Hepatocyte (in vitro differentiated cells): ENCODE measurements around the gene YJU2. TPM values are rescaled to one million over a fixed set of nuclear protein-coding genes. Genes with fewer than 3 reads are reported as not detected.

Experiments
- DNase-seq: peaks from one replicate; pipeline ENCODE4 v3.0.0-alpha.2; 2016; ENCODE audit warnings: low spot score
- H2AFZ ChIP-seq: fragments of 200-600 bp; sonication (generic); 2 replicates; pipeline ENCODE4 v1.6.0; 2016; ENCODE audit warnings: antibody characterized with exemption, mild to moderate bottlenecking
- H3K27ac ChIP-seq: fragments of 200-600 bp; sonication (generic); 2 replicates; pipeline ENCODE4 v1.5.1; 2016; ENCODE audit warnings: mild to moderate bottlenecking
- H3K27me3 ChIP-seq: fragments of 200-600 bp; sonication (generic); 2 replicates; pipeline ENCODE4 v1.6.1; 2016
- H3K36me3 ChIP-seq: fragments of 200-600 bp; sonication (generic); replicated peaks from 2 replicates; pipeline ENCODE4 v1.5.1; 2016; ENCODE audit warnings: low read depth; ENCODE audit not compliant: insufficient read depth
- H3K4me1 ChIP-seq: fragments of 200-600 bp; sonication (generic); 2 replicates; pipeline ENCODE4 v1.5.1; 2016; ENCODE audit warnings: mild to moderate bottlenecking, moderate library complexity; ENCODE audit not compliant: insufficient read depth
- H3K4me2 ChIP-seq: fragments of 200-600 bp; sonication (generic); 2 replicates; pipeline ENCODE4 v1.6.0; 2016
- H3K4me3 ChIP-seq: fragments of 200-600 bp; sonication (generic); 2 replicates; pipeline ENCODE4 v1.5.1; 2016; ENCODE audit warnings: mild to moderate bottlenecking
- H3K79me2 ChIP-seq: fragments of 200-600 bp; sonication (generic); 2 replicates; pipeline ENCODE4 v1.6.0; 2017; ENCODE audit warnings: mild to moderate bottlenecking
- H3K9me2 ChIP-seq: fragments of 200-600 bp; sonication (generic); replicated peaks from 2 replicates; pipeline ENCODE4 v1.6.0; 2017; ENCODE audit warnings: mild to moderate bottlenecking; ENCODE audit not compliant: insufficient read depth
- H3K9me3 ChIP-seq: fragments of 200-600 bp; sonication (generic); 2 replicates; pipeline ENCODE4 v1.5.1; 2016; ENCODE audit warnings: low read depth, mild to moderate bottlenecking
- H4K20me1 ChIP-seq: fragments of 200-600 bp; sonication (generic); 2 replicates; pipeline ENCODE4 v1.6.0; 2016; ENCODE audit warnings: mild to moderate bottlenecking; ENCODE audit not compliant: insufficient read depth, poor library complexity, severe bottlenecking
- CTCF ChIP-seq: fragments of 200-600 bp; sonication (generic); IDR thresholded peaks from 2 replicates; pipeline ENCODE4 v1.5.1; 2016; ENCODE audit warnings: antibody characterized with exemption, mild to moderate bottlenecking; ENCODE audit not compliant: poor library complexity
- EZH2 ChIP-seq: fragments of 200-600 bp; sonication (generic); IDR thresholded peaks from 2 replicates; pipeline ENCODE4 v1.6.1; 2016; ENCODE audit warnings: antibody characterized with exemption, mild to moderate bottlenecking, borderline replicate concordance
- EZH2phosphoT487 ChIP-seq: fragments of 200-600 bp; sonication (generic); IDR thresholded peaks from one replicate; pipeline ENCODE4 v1.6.1; 2018; ENCODE audit warnings: antibody characterized with exemption, mild to moderate bottlenecking, low read depth, moderate library complexity; ENCODE audit not compliant: unreplicated experiment, severe bottlenecking
- WGBS: methylation state at CpG from one replicate; pipeline ENCODE4 v1.1.6; 2016; ENCODE audit warnings: low lambda C conversion rate; ENCODE audit errors: missing lambda C conversion rate; 5-methylcytosine and 5-hydroxymethylcytosine counted together
- polyA plus RNA-seq: library from polyadenylated mRNA; unstranded; fragments of >200 nt; fragmentation: Nextera tagmentation; extraction: Ambion mirVana; gene quantifications from 2 replicates; pipeline ENCODE4 v1.2.1, GENCODE V29; 2016
- total RNA-seq: library from RNA; depleted of rRNA; stranded (reverse); fragments of >200 nt; gene quantifications from 2 replicates; pipeline ENCODE4 v1.2.3, GENCODE V29; 2014

The YJU2 gene
- total and polyA plus RNA-seq, 2 experiments from 2014 or later, result 16.0 to 18.8 TPM

GRCh38 chr19:4266253-4267000, 19.5 kb downstream of the YJU2 start:
- Histone ChIP-seq H3K27ac (no peak overlapping the region), H3K79me2 (no peaks in the 10 kb centered on the region), H3K36me3 (no peaks in the 10 kb centered on the region), H3K9me3 (no peaks in the 10 kb centered on the region), H3K27me3 (no peaks in the 10 kb centered on the region), H3K4me3 (no peak overlapping the region), H3K9me2 (no peaks in the 10 kb centered on the region), H3K4me2 (no peak overlapping the region), H2AFZ (no peak overlapping the region), H3K4me1 (no peaks in the 10 kb centered on the region), H4K20me1 (no peaks in the 10 kb centered on the region)
- no peak for DNase-seq
- TF ChIP-seq CTCF (no peak), EZH2 (no peak), EZH2phosphoT487 (no peak)
- 94% methylated on average over 18 of the region's 18 CpGs for WGBS

- no peak overlapping the region for H2AFZ ChIP-seq
- no peaks in the 10 kb centered on the region for H3K36me3 ChIP-seq
- no peak overlapping the region for H3K4me2 ChIP-seq
- WGBS, result 50% methylated on average over 21 of the region's 21 CpGs
- H3K4me3 ChIP-seq, result no peak overlapping the region
- DNase-seq, result peak; percentile 81
- no peaks in the 10 kb centered on the region for H3K4me1 ChIP-seq
- no peaks in the 10 kb centered on the region for H4K20me1 ChIP-seq
- H3K27ac ChIP-seq, result no peak overlapping the region
- H3K9me2 ChIP-seq, result no peaks in the 10 kb centered on the region
- H3K9me3 ChIP-seq, result no peaks in the 10 kb centered on the region
- no peaks in the 10 kb centered on the region for H3K27me3 ChIP-seq
- no peaks in the 10 kb centered on the region for H3K79me2 ChIP-seq
- no peak for TF ChIP-seq EZH2phosphoT487
- no peak for TF ChIP-seq EZH2
- peak; percentile 84 for TF ChIP-seq CTCF
Observed at GRCh38 chr19:4267101-4267900, 20.4 kb downstream of the YJU2 start.

GRCh38 chr19:4267901-4268815, 21.3 kb downstream of the YJU2 start:
- no peak overlapping the region for H2AFZ ChIP-seq
- 90% methylated on average over 29 of the region's 30 CpGs for WGBS

More at GRCh38 chr19:4267901-4268815, 21.3 kb downstream of the YJU2 start:
- H4K20me1 ChIP-seq, result no peaks in the 10 kb centered on the region
- no peaks in the 10 kb centered on the region for H3K9me3 ChIP-seq
- peak; percentile 16 for DNase-seq
- H3K27ac ChIP-seq, result no peak overlapping the region
- TF ChIP-seq CTCF (no peak), EZH2phosphoT487 (no peak), EZH2 (no peak)
- H3K27me3 ChIP-seq, result no peaks in the 10 kb centered on the region
- H3K4me2 ChIP-seq, result no peak overlapping the region
- no peak overlapping the region for H3K4me3 ChIP-seq
- H3K4me1 ChIP-seq, result no peaks in the 10 kb centered on the region
- no peaks in the 10 kb centered on the region for H3K36me3 ChIP-seq
- no peaks in the 10 kb centered on the region for H3K9me2 ChIP-seq
- no peaks in the 10 kb centered on the region for H3K79me2 ChIP-seq
